HG03135 (cell line): ENCODE results near the gene TUBA4B.
"Not testable (repeated sequence)": the region's sequence is repeated elsewhere in the genome, so short reads cannot be mapped to it uniquely, and the experiment has no call there.

Experiments used
- ATAC-seq: cut with Tn5 transposase; IDR thresholded peaks from one replicate; pipeline ENCODE4 v1.9.1; 2021; ENCODE audit warnings: mild to moderate bottlenecking, moderate library complexity; ENCODE audit not compliant: unreplicated experiment

The TUBA4B gene

DNA sequence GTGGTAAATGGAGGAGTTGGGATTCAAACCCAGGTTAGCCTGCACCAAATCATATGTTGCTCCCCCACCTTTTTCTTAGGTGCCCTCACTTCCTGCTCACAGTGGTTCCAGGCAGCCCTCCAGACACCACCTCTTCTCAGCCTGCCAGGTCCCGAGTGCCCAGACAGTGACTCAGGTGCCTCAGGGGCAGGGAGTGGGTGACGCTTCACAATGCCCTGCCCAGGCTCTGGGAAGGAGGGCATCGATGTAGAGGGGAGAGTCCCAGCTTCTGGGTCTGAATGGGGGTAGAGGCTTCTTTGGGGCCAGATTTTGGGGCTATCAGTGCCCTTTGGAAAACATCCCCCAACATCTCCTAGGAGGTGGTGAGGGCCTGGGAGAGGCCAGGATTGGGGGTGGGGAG lies 20.9 kb downstream of the TUBA4B start:
- no peak for ATAC-seq

- ATAC-seq = no peak
Observed at GRCh38 chr2:219274361-219274921, 21.4 kb downstream of the TUBA4B start.

GRCh38 chr2:219277703-219278654 lies 24.9 kb downstream of the TUBA4B start:
- ATAC-seq = no peak

- ATAC-seq = no peak
Observed at GRCh38 chr2:219278655-219279150, 25.7 kb downstream of the TUBA4B start.

- peak; percentile 83 for ATAC-seq
Observed at GRCh38 chr2:219279151-219279915, 26.3 kb downstream of the TUBA4B start, which contains the start of gene DNAJB2. TSS of gene DNAJB2 (plus strand) at chr2:219279366. CDS start at chr2:219279834, 468 bp downstream.

DNA sequence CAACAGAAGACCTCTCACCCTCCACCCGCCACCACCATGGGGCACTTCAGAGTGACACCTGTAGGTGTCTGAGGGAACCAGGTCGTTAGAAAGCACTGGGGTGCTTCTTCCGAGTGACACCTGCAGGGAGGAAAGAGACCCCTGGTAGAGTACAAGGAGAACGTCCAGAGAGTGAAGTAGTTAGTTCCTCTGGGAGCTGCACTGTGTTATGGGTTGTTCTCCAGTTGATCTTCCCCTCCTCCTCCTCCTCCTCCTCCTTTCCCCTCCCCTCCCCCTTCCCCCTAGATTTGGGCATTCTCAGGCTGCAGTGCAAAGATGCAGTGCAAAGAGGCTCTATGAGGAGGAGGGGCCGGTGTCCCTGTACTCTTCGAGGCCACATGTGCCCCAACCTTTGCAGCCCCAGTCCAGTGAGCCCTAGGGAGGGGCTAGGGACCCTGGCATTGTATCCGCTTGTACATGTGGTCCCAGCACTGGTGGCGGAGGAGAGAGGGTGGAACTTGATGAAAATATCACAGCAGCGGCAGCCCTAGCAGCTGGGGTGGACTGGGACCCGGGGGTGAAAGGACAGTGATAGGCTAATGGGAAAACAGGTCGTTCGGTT lies 27.0 kb downstream of the TUBA4B start:
- no peak for ATAC-seq

GRCh38 chr2:219280651-219281050 lies 27.6 kb downstream of the TUBA4B start:
- ATAC-seq = no peak

DNA sequence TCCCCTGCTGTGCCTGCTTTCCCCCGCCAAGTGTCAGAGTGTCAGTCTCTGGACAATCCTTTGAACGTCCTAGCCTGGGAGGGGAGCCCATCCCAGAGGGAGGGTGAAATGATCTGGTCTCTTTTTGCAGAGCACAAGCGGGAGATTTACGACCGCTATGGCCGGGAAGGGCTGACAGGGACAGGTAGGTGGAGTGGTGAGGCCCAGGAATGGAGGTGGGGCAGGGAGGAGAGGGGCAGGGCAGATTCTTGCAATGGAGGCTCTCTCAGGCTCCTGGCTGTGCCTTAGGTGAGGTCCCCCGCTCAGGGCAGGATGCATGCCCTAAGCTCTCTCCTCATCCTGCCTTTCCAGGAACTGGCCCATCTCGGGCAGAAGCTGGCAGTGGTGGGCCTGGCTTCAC lies 28.5 kb downstream of the TUBA4B start:
- ATAC-seq = no peak

- ATAC-seq = no peak
Observed at GRCh38 chr2:219282375-219282774, 29.3 kb downstream of the TUBA4B start.

DNA sequence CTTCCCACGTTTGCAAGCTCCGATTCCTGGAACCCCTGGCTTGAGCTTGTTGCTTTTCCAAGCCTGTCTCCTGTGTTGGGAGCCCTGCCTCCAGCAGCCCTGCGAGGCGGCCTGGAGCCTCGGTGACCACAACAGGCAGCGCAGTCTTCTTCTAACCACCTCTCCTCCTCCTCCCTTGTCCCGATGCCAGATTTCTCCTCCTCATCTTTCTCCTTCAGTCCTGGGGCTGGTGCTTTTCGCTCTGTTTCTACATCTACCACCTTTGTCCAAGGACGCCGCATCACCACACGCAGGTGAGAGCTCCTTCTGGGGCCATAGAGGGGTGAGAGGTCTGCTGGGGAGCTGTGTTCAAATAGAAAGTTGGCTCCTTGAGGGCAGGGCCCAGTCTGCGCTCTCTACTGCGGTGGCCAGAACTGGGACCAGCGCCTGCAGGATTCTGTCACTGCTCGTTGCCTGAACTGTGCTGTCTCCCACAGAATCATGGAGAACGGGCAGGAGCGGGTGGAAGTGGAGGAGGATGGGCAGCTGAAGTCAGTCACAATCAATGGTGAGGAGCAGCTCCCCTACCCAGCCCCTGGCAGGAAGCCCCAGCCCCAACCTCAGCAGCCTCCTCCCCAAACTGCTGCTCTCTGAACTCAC lies 30.0 kb downstream of the TUBA4B start:
- ATAC-seq = no peak

- no peak for ATAC-seq
Observed at GRCh38 chr2:219284501-219285372, 31.7 kb downstream of the TUBA4B start.

DNA sequence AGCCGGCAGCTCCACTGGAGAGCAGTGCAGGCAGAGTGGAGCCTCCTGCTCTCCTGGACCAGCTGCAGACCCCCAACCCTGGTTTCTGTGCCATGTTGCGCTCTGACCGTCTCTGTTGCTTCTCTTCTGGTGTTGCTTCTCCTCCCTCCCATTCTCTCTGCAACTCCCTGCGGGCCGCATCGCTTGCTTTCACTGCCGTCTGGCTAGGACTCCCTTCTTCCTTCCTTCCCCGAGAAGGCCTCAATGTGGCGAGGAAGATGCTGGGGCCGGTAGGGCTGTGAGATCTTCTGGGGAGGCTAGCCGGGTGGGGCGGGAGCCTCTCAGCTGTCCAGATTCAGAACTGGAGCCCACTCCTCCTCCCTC lies 32.3 kb downstream of the TUBA4B start:
- ATAC-seq = no peak

GRCh38 chr2:219285894-219286425 lies 32.9 kb downstream of the TUBA4B start:
- ATAC-seq = no peak

- ATAC-seq = no peak
Observed at GRCh38 chr2:219286436-219287115, 33.5 kb downstream of the TUBA4B start.

GRCh38 chr2:219287116-219287440 lies 34.0 kb downstream of the TUBA4B start:
- ATAC-seq = not testable (repeated sequence)

- no peak for ATAC-seq
Observed at GRCh38 chr2:219287580-219288265, 34.7 kb downstream of the TUBA4B start.

- ATAC-seq = no peak
Observed at GRCh38 chr2:219289195-219289536, 36.1 kb downstream of the TUBA4B start.
